PC-9 (cell line): ENCODE data around the gene SLC6A6. TPM values are rescaled to one million over a fixed set of nuclear protein-coding genes. Genes with fewer than 3 reads are reported as not detected.

ENCODE experiments used
- BruUV-seq: library from RNA; stranded (reverse); fragments of 400-500 nt; replicated peaks from 2 replicates; lab custom pipeline; 2021; lab: Mats Ljungman, UMichigan
- CTCF ChIA-PET: fragments of 300-600 bp; sonication (Branson Sonifier 250); formaldehyde crosslinking; loops from one replicate; lab custom pipeline; 2022; ENCODE audit warnings: antibody characterized with exemption; lab: Charles Lee
- POLR2A ChIA-PET: fragments of 300-600 bp; sonication (Branson Sonifier 250); formaldehyde crosslinking; loops from one replicate; lab custom pipeline; 2022; ENCODE audit warnings: antibody characterized with exemption; ENCODE audit not compliant: unreplicated experiment; lab: Charles Lee
- DNase-seq, 2 experiments: peaks; one replicate each; pipeline versions ENCODE4 v3.0.0 to v3.0.0-alpha.2; 2015 to 2022; ENCODE audit warnings: mixed read lengths in 1 of 2
- H2AFZ ChIP-seq: fragments of 200-600 bp; sonication (generic); 2 replicates; pipeline ENCODE4 v1.8.1; 2017; ENCODE audit warnings: antibody characterized with exemption
- H3F3A ChIP-seq: fragments of 200-600 bp; sonication (generic); 2 replicates; pipeline ENCODE4 v1.8.1; 2017; ENCODE audit warnings: antibody characterized with exemption, mild to moderate bottlenecking, low read depth; ENCODE audit not compliant: insufficient read depth
- H3K27ac ChIP-seq: fragments of 200-600 bp; sonication (generic); 2 replicates; pipeline ENCODE4 v1.6.1; 2016; ENCODE audit warnings: mixed run types
- H3K27me3 ChIP-seq: fragments of 200-600 bp; sonication (generic); 2 replicates; pipeline ENCODE4 v1.6.1; 2016; ENCODE audit warnings: low read depth, mixed run types; ENCODE audit not compliant: insufficient read depth
- H3K36me3 ChIP-seq: fragments of 200-600 bp; sonication (generic); 2 replicates; pipeline ENCODE4 v1.6.1; 2016; ENCODE audit warnings: low read depth, mixed run types
- H3K4me1 ChIP-seq: fragments of 200-600 bp; sonication (generic); replicated peaks from 2 replicates; pipeline ENCODE4 v1.6.1; 2016; ENCODE audit warnings: mixed run types; ENCODE audit not compliant: insufficient read depth
- H3K4me2 ChIP-seq: fragments of 200-600 bp; sonication (generic); 2 replicates; pipeline ENCODE4 v1.6.1; 2017; ENCODE audit warnings: mixed run types
- H3K4me3 ChIP-seq: fragments of 200-600 bp; sonication (generic); 2 replicates; pipeline ENCODE4 v1.6.1; 2016; ENCODE audit warnings: mixed run types
- H3K79me2 ChIP-seq: fragments of 200-600 bp; sonication (generic); 2 replicates; pipeline ENCODE4 v1.6.1; 2017; ENCODE audit warnings: low read depth, mixed run types
- H3K9me2 ChIP-seq: fragments of 200-600 bp; sonication (generic); 2 replicates; pipeline ENCODE4 v1.8.1; 2017; ENCODE audit warnings: mild to moderate bottlenecking; ENCODE audit not compliant: insufficient read depth
- H3K9me3 ChIP-seq: fragments of 200-600 bp; sonication (generic); 2 replicates; pipeline ENCODE4 v1.8.1; 2016; ENCODE audit warnings: low read depth; ENCODE audit not compliant: insufficient read depth
- H4K20me1 ChIP-seq: fragments of 200-600 bp; sonication (generic); 2 replicates; pipeline ENCODE4 v1.8.1; 2017; ENCODE audit not compliant: insufficient read depth
- EZH2 ChIP-seq: fragments of 200-600 bp; sonication (generic); IDR thresholded peaks from 2 replicates; pipeline ENCODE4 v1.8.0; 2017; ENCODE audit warnings: antibody characterized with exemption, low read depth
- intact Hi-C: fragments of 100-400 bp; cut with micrococcal nuclease; formaldehyde crosslinking; loops from one replicate; pipeline ENCODE4 v1.10.0; 2022; ENCODE audit not compliant: unreplicated experiment
- total RNA-seq: library from RNA; stranded (reverse); gene quantifications from 2 replicates; pipeline ENCODE4 v1.2.3, GENCODE V29; 2021
- TF ChIP-seq, protein P1 (sequence below): fragments of 200-600 bp; sonication (generic); conservative IDR thresholded peaks from 2 replicates; pipeline ENCODE4 v1.6.1; 2017; ENCODE audit warnings: mixed run types, antibody characterized with exemption, mild to moderate bottlenecking, moderate library complexity

The SLC6A6 gene
- total RNA-seq, 1 experiment from 2014 or later = 122 TPM

DNA sequence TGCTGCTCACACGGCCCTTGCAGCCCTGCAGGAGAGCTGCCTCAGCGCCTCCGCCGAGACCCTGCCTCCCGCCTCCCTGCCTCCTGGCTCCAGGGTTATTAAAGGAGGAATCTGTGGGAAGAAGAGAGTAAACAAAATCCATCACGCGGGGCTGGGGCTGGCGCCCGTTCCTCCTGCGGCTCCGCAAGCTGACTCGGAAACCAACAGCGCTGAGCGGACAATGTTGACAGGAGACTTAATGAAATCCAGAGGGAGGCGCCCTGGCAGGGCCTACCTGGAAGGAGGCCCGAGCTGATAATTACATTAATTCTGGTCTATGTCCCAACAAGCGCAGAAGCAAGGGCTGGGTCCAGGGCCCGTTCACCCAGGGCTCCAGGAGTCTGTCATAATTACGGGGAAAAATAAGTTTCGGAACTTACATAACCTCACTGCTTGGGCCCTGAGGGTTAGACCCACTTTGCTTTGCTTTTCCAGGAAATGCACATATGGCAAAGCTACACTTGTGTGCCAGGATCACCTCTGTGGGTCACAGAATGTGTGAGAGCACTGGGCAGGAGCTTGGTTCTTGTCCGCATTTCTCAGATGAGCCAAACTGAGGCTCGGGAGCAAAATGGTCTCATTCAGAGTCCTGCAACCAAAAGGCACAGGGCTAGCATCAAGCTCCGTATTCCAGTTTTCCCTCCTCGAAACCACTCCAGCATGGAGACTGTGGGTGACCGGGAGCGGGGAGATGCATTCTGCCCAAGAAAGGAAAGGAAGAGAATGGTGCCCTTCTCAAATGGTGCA lies 43.8 kb upstream of the SLC6A6 start:
- TF ChIP-seq, protein P1, sequence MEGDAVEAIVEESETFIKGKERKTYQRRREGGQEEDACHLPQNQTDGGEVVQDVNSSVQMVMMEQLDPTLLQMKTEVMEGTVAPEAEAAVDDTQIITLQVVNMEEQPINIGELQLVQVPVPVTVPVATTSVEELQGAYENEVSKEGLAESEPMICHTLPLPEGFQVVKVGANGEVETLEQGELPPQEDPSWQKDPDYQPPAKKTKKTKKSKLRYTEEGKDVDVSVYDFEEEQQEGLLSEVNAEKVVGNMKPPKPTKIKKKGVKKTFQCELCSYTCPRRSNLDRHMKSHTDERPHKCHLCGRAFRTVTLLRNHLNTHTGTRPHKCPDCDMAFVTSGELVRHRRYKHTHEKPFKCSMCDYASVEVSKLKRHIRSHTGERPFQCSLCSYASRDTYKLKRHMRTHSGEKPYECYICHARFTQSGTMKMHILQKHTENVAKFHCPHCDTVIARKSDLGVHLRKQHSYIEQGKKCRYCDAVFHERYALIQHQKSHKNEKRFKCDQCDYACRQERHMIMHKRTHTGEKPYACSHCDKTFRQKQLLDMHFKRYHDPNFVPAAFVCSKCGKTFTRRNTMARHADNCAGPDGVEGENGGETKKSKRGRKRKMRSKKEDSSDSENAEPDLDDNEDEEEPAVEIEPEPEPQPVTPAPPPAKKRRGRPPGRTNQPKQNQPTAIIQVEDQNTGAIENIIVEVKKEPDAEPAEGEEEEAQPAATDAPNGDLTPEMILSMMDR = no peak
- TF ChIP-seq EZH2 = no peak
- DNase-seq = no peak
- Histone ChIP-seq H3K27me3 (no peaks in the 10 kb centered on the region), H3K27ac (no peak overlapping the region), H3K4me3 (no peak overlapping the region), H3K4me1 (no peaks in the 10 kb centered on the region), H4K20me1 (no peaks in the 10 kb centered on the region), H3K79me2 (no peaks in the 10 kb centered on the region), H3K9me3 (no peaks in the 10 kb centered on the region), H3K4me2 (no peak overlapping the region), H2AFZ (no peak overlapping the region), H3F3A (peaks cover 3% of the 10 kb centered on the region; the same call in 1 of the 2 replicates), H3K36me3 (no peaks in the 10 kb centered on the region), H3K9me2 (no peaks in the 10 kb centered on the region)
- intact Hi-C loops = no loop called here
- POLR2A ChIA-PET = interaction anchor here (0.6 kb wide), 1 partner anchor 29 kb away, joined by 3 read pairs; no protein-coding TSS in a partner anchor
- CTCF ChIA-PET = no interaction called here
- no TSS peak for BruUV-seq

- H3K9me3 ChIP-seq = no peaks in the 10 kb centered on the region
- no peak overlapping the region for H3K4me2 ChIP-seq
- ChIA-PET CTCF (no interaction called here), POLR2A (no interaction called here)
- no TSS peak for BruUV-seq
- H3K9me2 ChIP-seq = no peaks in the 10 kb centered on the region
- no peaks in the 10 kb centered on the region for H3K4me1 ChIP-seq
- intact Hi-C loops = no loop called here
- no peak overlapping the region for H2AFZ ChIP-seq
- TF ChIP-seq, protein P1 = no peak
- no peak for TF ChIP-seq EZH2
- H4K20me1 ChIP-seq = no peaks in the 10 kb centered on the region
- no peaks in the 10 kb centered on the region for H3K27me3 ChIP-seq
- H3K36me3 ChIP-seq = no peaks in the 10 kb centered on the region
- no peak overlapping the region for H3K27ac ChIP-seq
- peaks cover 3% of the 10 kb centered on the region; the same call in 1 of the 2 replicates for H3F3A ChIP-seq
- H3K79me2 ChIP-seq = no peaks in the 10 kb centered on the region
- no peak overlapping the region for H3K4me3 ChIP-seq
- DNase-seq = no peak
Measured at GRCh38 chr3:14359348-14359747, 43.1 kb upstream of the SLC6A6 start.

- ChIA-PET POLR2A (no interaction called here), CTCF (no interaction called here)
- Histone ChIP-seq H3K4me1 (no peaks in the 10 kb centered on the region), H3K27ac (no peak overlapping the region), H4K20me1 (no peaks in the 10 kb centered on the region), H3K4me2 (no peak overlapping the region), H2AFZ (no peak overlapping the region), H3K9me3 (no peaks in the 10 kb centered on the region), H3K79me2 (no peaks in the 10 kb centered on the region), H3F3A (peaks cover 3% of the 10 kb centered on the region; the same call in 1 of the 2 replicates), H3K9me2 (no peaks in the 10 kb centered on the region), H3K4me3 (no peak overlapping the region), H3K27me3 (no peaks in the 10 kb centered on the region), H3K36me3 (no peaks in the 10 kb centered on the region)
- DNase-seq = no peak
- no peak for TF ChIP-seq EZH2
- TF ChIP-seq, protein P1 = no peak
- intact Hi-C loops = no loop called here
- BruUV-seq = no TSS peak
Measured at GRCh38 chr3:14360123-14360881, 42.1 kb upstream of the SLC6A6 start.
